GM18861 (cell line): ENCODE results near the gene PTP4A2.
A peak's percentile ranks its signal among the peaks of the same experiment; 100 is the strongest.
"Not testable (repeated sequence)": the region's sequence is repeated elsewhere in the genome, so short reads cannot be mapped to it uniquely, and the experiment has no call there.

Experiments
- ATAC-seq: cut with Tn5 transposase; IDR thresholded peaks from one replicate; pipeline ENCODE4 v1.9.1; 2021; ENCODE audit not compliant: unreplicated experiment

PTP4A2 gene

DNA sequence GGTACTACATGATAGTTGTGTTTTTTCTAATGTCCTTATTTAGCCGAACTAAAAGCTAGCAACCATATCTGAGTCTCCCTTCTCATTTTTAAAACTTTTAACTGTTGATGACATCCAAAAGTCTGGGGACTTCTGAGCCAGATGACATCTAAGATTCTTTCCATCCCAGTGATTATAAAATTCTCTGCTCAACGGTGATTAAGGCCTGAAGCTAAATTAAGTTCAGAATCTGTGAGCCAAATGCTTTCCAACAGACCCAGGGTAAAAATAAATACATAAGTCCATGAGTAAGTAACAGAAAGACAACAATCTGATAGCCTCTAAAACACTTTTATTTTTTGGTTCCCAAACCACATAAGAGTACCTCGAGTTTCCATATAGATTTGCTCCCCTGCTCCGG is 13.1 kb upstream of the PTP4A2 start:
- ATAC-seq = no peak

- ATAC-seq = no peak
Measured at GRCh38 chr1:31949862-31950261, 11.7 kb upstream of the PTP4A2 start.

DNA sequence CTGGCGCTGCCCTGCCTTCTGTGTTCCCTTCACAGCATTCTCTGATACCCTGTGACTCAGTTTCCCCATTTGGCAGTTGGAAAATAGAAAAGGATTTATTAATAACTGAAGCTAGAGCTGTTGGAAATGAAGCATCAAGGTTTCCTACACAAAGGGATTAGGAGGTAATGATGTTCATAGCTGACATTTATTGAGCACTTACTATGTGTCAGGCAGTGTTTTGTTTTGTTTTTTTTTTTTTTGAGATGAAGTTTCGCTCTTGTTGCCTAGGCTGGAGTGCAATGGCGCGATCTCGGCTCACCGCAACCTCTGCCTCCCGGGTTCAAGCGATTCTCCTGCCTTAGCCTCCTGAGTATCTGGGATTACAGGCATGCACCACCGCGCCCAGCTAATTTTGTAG is 7.5 kb upstream of the PTP4A2 start:
- not testable (repeated sequence) for ATAC-seq

- ATAC-seq = peak; percentile 50
Measured at GRCh38 chr1:31944205-31945089, 6.3 kb upstream of the PTP4A2 start.

GRCh38 chr1:31943546-31944184 is 5.5 kb upstream of the PTP4A2 start:
- peak; percentile 25 for ATAC-seq

- not testable (repeated sequence) for ATAC-seq
Measured at GRCh38 chr1:31942061-31942460, 3.9 kb upstream of the PTP4A2 start.

DNA sequence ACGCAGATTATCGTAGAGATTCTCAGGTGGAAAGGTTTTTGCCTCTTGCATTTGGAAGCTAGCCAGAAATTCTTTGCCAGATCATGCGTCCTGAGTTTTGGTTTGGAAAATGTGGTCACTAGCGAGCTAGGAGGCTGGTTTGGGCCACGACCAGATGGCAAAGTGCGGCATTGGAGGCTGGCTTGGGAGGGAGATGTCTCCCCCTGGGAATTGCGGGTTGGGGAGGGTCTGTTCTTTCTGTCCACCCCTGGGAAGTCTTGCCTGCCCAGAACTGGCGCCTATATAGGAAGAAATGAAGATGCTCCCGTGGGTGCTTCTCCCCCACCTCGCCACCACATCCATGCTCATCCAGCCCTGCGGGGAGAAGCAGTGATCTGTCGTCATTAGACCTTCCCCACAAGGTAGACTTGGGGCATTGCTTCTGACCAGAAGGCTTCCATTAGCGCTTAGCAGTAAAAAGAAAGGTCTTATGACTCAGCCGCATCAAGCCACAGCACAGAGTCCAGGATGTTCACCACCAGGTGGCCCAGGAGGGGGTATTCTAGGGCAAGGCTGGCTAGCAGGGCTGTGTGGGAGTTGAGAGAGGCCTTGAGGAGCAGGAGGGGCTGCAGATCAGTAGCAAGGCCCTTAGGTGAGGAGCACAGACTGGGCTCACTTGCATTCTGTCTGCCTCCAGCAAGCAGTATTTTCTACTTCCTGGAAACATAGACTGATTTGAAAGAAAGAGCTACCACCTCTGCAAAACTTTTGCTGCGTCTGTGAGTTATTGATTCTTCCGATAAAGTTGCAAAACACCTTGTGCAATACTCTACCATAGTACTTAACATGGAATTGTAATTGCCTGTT is 1.5 kb upstream of the PTP4A2 start:
- peak; percentile 29 for ATAC-seq

DNA sequence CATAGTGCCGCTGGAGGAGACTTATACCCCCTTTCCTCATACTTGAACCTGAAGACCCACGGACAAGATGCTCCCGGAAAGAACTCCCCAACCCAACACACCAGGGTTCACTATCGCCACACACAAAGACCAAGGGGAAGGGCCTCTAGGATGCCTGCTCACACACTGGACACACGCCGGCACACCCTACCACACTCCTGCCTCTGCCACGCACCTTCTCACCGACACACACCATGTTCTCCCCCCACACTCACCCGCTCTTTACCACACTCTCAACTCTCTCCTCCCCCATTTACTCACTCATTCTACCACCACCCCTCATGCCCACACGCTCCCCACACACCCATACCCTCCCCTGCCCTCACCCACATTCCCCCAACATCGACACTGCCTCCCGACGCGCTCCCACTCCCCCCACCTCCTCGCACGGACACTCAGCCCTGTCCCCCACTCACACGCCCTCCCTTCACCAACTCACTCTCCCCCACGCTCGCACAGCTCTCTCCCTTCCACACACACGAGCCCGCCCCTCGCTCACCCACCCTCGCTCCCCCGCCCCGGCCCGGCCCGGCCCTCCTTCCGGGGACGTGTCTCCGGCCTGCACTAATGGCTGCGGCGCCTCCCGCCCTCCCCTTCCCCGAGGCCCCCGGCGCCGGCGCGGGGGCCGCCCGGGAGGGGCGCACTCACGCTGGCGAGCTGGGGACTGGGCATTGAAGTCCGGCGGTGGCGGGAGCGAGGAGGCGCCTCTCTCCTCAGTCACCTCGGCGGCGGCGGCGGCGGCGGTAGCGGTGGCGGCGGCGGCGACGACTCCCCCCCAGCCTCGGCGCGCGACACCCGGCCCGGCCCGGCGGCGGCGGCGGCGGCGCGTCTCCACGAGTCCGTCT is 626 bp downstream of the PTP4A2 start:
- ATAC-seq = peak; percentile 9

DNA sequence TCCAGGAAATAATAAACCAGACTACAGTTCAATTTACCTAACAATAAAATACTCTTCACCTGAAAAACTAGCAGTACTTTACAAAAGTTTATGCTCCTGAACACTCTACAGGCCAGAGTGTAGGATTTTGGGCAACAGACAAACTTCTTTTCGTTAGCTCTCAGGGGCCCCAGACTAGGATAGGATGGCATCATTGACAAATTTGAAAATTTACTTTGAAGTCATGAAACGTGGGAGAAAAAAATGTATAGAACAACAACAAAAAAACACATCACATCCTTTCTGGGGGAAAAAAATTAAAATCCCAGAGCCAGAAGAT is 1.2 kb downstream of the PTP4A2 start:
- no peak for ATAC-seq

DNA sequence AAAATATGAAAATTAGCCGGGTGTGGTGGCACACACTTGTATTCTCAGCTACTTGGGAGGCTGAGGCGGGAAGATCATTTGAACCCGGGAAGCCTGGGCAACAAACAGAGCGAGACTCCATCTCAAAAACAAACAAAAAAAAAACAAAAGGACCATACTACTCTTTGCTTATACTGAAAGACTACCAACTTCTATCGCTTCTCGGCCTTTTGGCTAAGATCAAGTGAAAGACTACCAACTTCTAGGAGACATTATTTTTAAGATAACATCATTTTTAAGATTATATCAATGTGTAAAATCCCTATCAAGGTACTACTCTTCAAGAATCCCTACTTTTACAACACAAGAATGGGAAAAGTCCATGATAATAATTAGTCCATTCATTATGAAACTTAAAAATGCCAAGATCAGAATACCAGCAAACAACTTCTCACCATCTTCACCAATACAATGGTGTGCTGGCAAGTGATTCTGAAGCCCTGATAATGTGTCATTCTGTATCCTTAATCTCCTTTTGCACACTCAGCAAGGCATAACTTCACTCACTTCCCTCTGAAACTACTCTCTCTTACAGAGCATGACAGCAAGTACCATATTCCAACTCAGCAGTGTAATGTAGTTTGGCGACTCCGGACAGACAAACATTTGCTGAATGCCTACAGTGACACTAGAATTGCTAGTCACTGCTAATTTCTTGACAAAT is 1.7 kb downstream of the PTP4A2 start:
- no peak for ATAC-seq

GRCh38 chr1:31934706-31935629 is 3.2 kb downstream of the PTP4A2 start:
- no peak for ATAC-seq

DNA sequence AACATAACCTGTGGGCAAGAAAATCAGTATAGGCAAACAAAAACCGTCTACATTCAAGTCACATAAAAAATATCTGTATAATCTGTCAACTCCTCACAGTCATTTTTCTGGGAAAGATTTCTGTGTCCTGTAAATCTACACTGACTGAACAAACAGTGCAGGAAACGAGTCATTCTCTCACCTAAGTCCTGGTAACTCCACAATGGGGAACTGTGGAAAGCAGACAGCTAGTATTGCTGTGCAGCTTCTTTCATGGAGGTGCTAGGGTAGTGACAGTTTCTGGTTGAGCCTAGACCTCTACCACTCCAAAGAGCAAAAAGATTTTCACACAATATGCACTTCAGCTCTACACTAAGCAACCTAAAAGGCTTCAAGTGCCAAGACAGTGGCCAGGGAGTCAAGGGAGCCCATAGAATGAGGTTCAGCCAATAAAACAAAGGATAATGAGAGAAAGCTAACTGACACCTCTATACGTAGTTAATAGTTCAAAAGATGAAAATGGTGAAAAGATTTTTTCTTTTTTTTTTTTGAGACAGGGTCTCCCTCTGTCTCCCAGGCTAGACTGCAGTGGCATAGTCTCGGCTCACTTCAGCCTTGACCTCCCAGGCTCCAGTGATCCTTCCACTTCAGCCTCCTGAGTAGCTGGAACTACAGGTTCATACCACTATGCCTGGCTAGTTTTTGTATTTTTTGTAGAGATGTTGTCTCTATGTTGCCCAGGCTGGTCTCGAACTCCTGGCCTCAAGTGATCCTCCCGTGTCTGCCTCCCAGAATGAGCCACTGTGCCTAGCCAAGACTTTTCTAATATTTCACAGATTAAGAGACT is 5.5 kb downstream of the PTP4A2 start:
- ATAC-seq = no peak

- ATAC-seq = no peak
Measured at GRCh38 chr1:31931593-31932225, 6.5 kb downstream of the PTP4A2 start.

- ATAC-seq = no peak
Measured at GRCh38 chr1:31930836-31931592, 7.2 kb downstream of the PTP4A2 start.

- no peak for ATAC-seq
Measured at GRCh38 chr1:31927661-31927980, 10.5 kb downstream of the PTP4A2 start.

DNA sequence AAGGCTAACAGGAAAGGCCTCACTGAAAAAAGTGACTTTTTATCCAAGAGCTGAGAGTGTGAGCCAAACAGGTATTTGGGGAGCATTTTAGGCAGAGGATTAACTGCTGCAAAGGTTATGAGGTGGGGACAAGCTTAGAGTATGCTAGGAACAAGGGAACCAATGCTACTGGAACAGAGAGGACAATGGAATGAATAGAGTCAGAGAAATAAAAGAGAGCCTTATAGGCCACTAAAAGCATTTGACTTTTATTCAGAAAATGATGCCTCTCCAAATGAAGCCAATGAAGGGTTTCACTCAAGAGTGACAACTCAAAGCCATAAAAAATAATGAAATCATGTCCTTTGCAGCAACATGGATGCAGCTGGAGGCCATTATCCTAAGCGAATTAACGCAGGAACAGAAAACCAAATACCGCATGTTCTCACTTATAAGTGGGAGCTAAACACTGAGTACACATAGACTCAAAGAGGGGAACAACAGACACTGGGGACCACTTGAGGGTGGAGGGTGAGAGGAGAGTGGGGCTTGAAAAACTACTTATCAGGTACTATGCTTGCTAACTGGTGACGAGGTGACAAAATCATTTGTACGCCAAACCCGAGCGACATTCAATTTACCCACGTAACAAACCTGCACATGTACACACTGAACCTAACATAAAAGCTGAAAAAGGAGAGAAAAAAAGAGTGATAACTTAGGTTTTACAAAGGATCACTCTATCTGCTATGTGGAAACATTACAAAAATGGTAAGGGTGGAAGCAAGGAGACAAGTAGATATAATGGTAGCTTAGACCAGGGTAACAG is 11.1 kb downstream of the PTP4A2 start:
- no peak for ATAC-seq
